Astrocyte (in vitro differentiated cells and primary cell): ENCODE data around the gene GPR37L1.

Experiments
- CTCF ChIP-seq: IDR thresholded peaks from 2 replicates; pipeline ENCODE4 v1.5.1; 2011; ENCODE audit warnings: low read depth, mild to moderate bottlenecking, inconsistent platforms, low read length, moderate library complexity; ENCODE audit not compliant: insufficient read depth
- EZH2 ChIP-seq: IDR thresholded peaks from 2 replicates; pipeline ENCODE4 v1.6.1; 2012; ENCODE audit warnings: mild to moderate bottlenecking, low read length, inconsistent platforms; ENCODE audit not compliant: insufficient read depth

- TF ChIP-seq CTCF (no peak), EZH2 (no peak)
These were observed 29.7 kb downstream of the GPR37L1 start for GRCh38 chr1:202152399-202152798.
